Heart left ventricle (tissue), 16 donors: Measurements from ENCODE around the gene GOLGB1. TPM values are rescaled to one million over a fixed set of nuclear protein-coding genes. Genes with fewer than 3 reads are reported as not detected.
"Not testable (repeated sequence)": the region's sequence is repeated elsewhere in the genome, so short reads cannot be mapped to it uniquely, and the experiment has no call there.

Experiments
- ATAC-seq, 4 donors: fragments of 200-7000 bp; cut with Tn5 transposase; one replicate each; pipeline ENCODE4 v1.9.1; 2020 to 2022; ENCODE audit warnings: moderate library complexity in 4 of 4, mild to moderate bottlenecking in 3 of 4, moderate number of reproducible peaks in 1 of 4
- DNase-seq, 5 donors: peaks; one replicate each; pipeline ENCODE4 v3.0.0-alpha.2; 2020
- H3K27ac ChIP-seq, 12 donors: fragments of 200-600 bp; sonication (generic) in 4 of 12; one replicate each; pipeline versions ENCODE4 v1.5.0 to v1.8.0; 2016 to 2022; ENCODE audit warnings: mild to moderate bottlenecking in 2 of 12
- H3K27me3 ChIP-seq, 9 donors: fragments of 200-600 bp; sonication (generic) in 2 of 9; one replicate each; pipeline versions ENCODE4 v1.5.1 to v1.8.0; 2016 to 2022; ENCODE audit warnings: mild to moderate bottlenecking in 3 of 9
- H3K36me3 ChIP-seq, 9 donors: fragments of 200-600 bp; sonication (generic) in 2 of 9; one replicate each; pipeline versions ENCODE4 v1.5.0 to v1.8.0; 2018 to 2022; ENCODE audit warnings: mild to moderate bottlenecking in 2 of 9
- H3K4me1 ChIP-seq, 12 donors: fragments of 200-600 bp; sonication (generic) in 4 of 12; one replicate each; pipeline versions ENCODE4 v1.5.0 to v1.8.0; 2016 to 2022; ENCODE audit warnings: mild to moderate bottlenecking in 3 of 12
- H3K4me3 ChIP-seq, 12 donors: fragments of 200-600 bp; sonication (generic) in 4 of 12; one replicate each; pipeline versions ENCODE4 v1.5.0 to v1.8.0; 2017 to 2022; ENCODE audit warnings: mild to moderate bottlenecking in 9 of 12, moderate library complexity in 4 of 12
- H3K9me3 ChIP-seq, 12 donors: fragments of 200-600 bp; sonication (generic) in 4 of 12; one replicate each; pipeline versions ENCODE4 v1.5.0 to v1.8.0; 2016 to 2022; ENCODE audit warnings: mild to moderate bottlenecking in 1 of 12
- CTCF ChIP-seq, 12 donors: fragments of 200-600 bp; sonication (generic) in 4 of 12; IDR thresholded peaks; one replicate each; pipeline versions ENCODE4 v1.5.0 to v1.8.0; 2018 to 2022; ENCODE audit warnings: antibody characterized with exemption in 12 of 12, mild to moderate bottlenecking in 5 of 12
- POLR2A ChIP-seq, 2 donors: fragments of 450-650 bp; IDR thresholded peaks; one replicate each; pipeline ENCODE4 v1.6.1; 2017; ENCODE audit warnings: antibody characterized with exemption in 2 of 2, mild to moderate bottlenecking in 2 of 2, moderate library complexity in 2 of 2
- WGBS, 4 donors: extraction: QIAGEN DNeasy Blood & Tissue Kit in 2 of 4; methylation state at CpG; one replicate each; pipeline versions ENCODE4 v1.1.5 to v1.1.7; 2013 to 2018; 5-methylcytosine and 5-hydroxymethylcytosine counted together
- intact Hi-C, 10 donors: fragments of 100-400 bp; cut with DNase I; formaldehyde crosslinking; loops; one replicate each; pipeline versions ENCODE4 v1.11.1 to v1.14.2; 2022
- polyA plus RNA-seq, 2 donors: library from polyadenylated mRNA; stranded (reverse); fragments of 200-250 nt; gene quantifications; one replicate each; pipeline ENCODE4 v1.2.3, GENCODE V29; 2013
- total RNA-seq, 9 donors: library from RNA; depleted of rRNA in 2 of 9; stranded (reverse); fragments of >200 nt in 2 of 9; fragmentation: NEBNext Ultra II Directional in 3 of 9; extraction: Animal tissue kit (Norgen Biotek cat#: 25700) in 3 of 9; gene quantifications; one replicate each; pipeline versions ENCODE4 v1.1.0 to v1.2.4, GENCODE V29; 2016 to 2023
- donor health status: ischemic (EF 13 %, LVEDD 7.1; RV severe dilation, severe dysfunction).
- donor health status: healthy with polysubstance abuse.
- donor health status: DM: no; HTN: yes; CAD: no.
- donor health status: DM: no; HTN: no; CAD: no.
- donor health status: ischemic (EF 25% LVEDD 6.9; RV normal size, moderate dysfunction).
- donor health status: ischemic (EF 25% LVEDD 5.7; RV mildly dilated, moderate dysfunction).
- donor health status: healthy.
- donor health status: DM: yes; HTN: yes; CAD: no.
- donor health status: ischemic (EF 35%, LVEDD 5.7; RV mildly dilated, moderate dysfunction).
- donor health status: nonischemic (EF 11% LVEDD 7.7; RV severe dilation, severe dysfunction).
- donor health status: DM: yes; HTN: yes; CAD: no.
- donor health status: PGD.
- donor health status: ischemic (EF 29% LVEDD 5.4; RV normal size, mild dysfunction).
- donor health status: nonischemic (EF 23%, LVEDD 6.1; RV moderate dilation, normal function).

Gene GOLGB1
- total and polyA plus RNA-seq, 11 donors = 14.4 to 90.9 (median 44.1) TPM

GRCh38 chr3:121750087-121750415 lies 510 bp upstream of the GOLGB1 start:
- Histone ChIP-seq H3K27ac (peak overlapping the region in 11 of 12 donors; percentile 50 to 94 (median 88)), H3K4me3 (peak overlapping the region; percentile 30 to 95 (median 86)), H3K4me1 (peaks cover 0 to 43% (median 32%) of the 10 kb centered on the region in 12 donors), H3K27me3 (no peaks in the 10 kb centered on the region), H3K9me3 (no peaks in the 10 kb centered on the region), H3K36me3 (no peaks in the 10 kb centered on the region)
- intact Hi-C loops = loop anchor here in 1 of 10 donors (5.0 kb wide), 1 partner anchor 203 kb away; the partner anchor contains the start of gene POLQ
- ATAC-seq (no peak), DNase-seq (no peak)
- 0 to 5% (median 2%) methylated on average over 9 of the region's 9 CpGs for WGBS, 4 donors
- no peak for TF ChIP-seq POLR2A (IDR thresholded peaks at IDR 0.05)
- TF ChIP-seq CTCF (IDR thresholded peaks at IDR 0.05) = no peak

GRCh38 chr3:121748680-121749275 lies 763 bp downstream of the GOLGB1 start:
- H3K27me3 ChIP-seq = no peaks in the 10 kb centered on the region
- 0 to 1% (median 1%) methylated on average over 11 to 17 of the region's 17 CpGs for WGBS, 4 donors

GRCh38 chr3:121747976-121748375 lies 1.6 kb downstream of the GOLGB1 start:
- Histone ChIP-seq H3K36me3 (peaks cover 0 to 2% (median 0%) of the 10 kb centered on the region in 9 donors), H3K27me3 (no peaks in the 10 kb centered on the region), H3K27ac (peak overlapping the region in 5 of 12 donors; percentile 88 to 94 (median 92)), H3K4me3 (peak overlapping the region in 11 of 12 donors; percentile 68 to 95 (median 86)), H3K9me3 (peaks cover 0 to 4% (median 0%) of the 10 kb centered on the region in 12 donors), H3K4me1 (peaks cover 0 to 51% (median 36%) of the 10 kb centered on the region in 12 donors)
- intact Hi-C loops = loop anchor here in 2 of 10 donors (5.0 to 10.0 kb wide), 2 partner anchors 89 to 637 kb away; partner anchors contain the start of genes EAF2 (in 1 of the 2), FAM162A (in 1 of the 2), IQCB1 (in 1 of the 2) and MIX23 (in 1 of the 2)
- ATAC-seq (no peak), DNase-seq (no peak)
- 24 to 25% (median 25%) methylated on average over 3 of the region's 3 CpGs for WGBS, 4 donors
- TF ChIP-seq CTCF (IDR thresholded peaks at IDR 0.05) (no peak), POLR2A (IDR thresholded peaks at IDR 0.05) (no peak)

More at GRCh38 chr3:121748680-121749275, 763 bp downstream of the GOLGB1 start:
- H3K9me3 ChIP-seq = no peaks in the 10 kb centered on the region
- peak in 1 of 5 donors; percentile 73 for DNase-seq
- peaks cover 0 to 51% (median 36%) of the 10 kb centered on the region in 12 donors for H3K4me1 ChIP-seq
- no peak for TF ChIP-seq CTCF (IDR thresholded peaks at IDR 0.05)
- TF ChIP-seq POLR2A (IDR thresholded peaks at IDR 0.05) = no peak
- H3K4me3 ChIP-seq = peak overlapping the region; percentile 68 to 95 (median 86)
- ATAC-seq = peak; percentile 60 to 75 (median 74)
- intact Hi-C loops = loop anchor here in 2 of 10 donors (1.0 to 10.0 kb wide), 3 partner anchors 89 to 636 kb away; partner anchors contain the start of genes EAF2 (in 1 of the 2), FAM162A (in 1 of the 2), IQCB1 (in 1 of the 2) and MIX23 (in 1 of the 2)
- H3K36me3 ChIP-seq = no peaks in the 10 kb centered on the region
- peak overlapping the region; percentile 81 to 96 (median 92) for H3K27ac ChIP-seq

GRCh38 chr3:121743106-121743505 lies 6.4 kb downstream of the GOLGB1 start:
- Histone ChIP-seq H3K4me1 (peaks cover 0 to 70% (median 31%) of the 10 kb centered on the region in 12 donors), H3K9me3 (peaks cover 0 to 19% (median 0%) of the 10 kb centered on the region in 12 donors)
- H3K4me3 ChIP-seq, H3K36me3 ChIP-seq, H3K27me3 ChIP-seq, DNase-seq, H3K27ac ChIP-seq, ATAC-seq: not testable (repeated sequence)
- WGBS, 4 donors = 95 to 100% (median 100%) methylated on average over 2 of the region's 2 CpGs
- intact Hi-C loops = loop anchor here in 1 of 10 donors (10.0 kb wide), 1 partner anchor 642 kb away; the partner anchor contains the start of genes FAM162A and MIX23
